KMS-11 (cell line): ENCODE data around the gene KCNH2.

Experiments used
- H2AFZ ChIP-seq: fragments of 200-600 bp; sonication (generic); 2 replicates; pipeline ENCODE4 v1.6.1; 2016; ENCODE audit warnings: antibody characterized with exemption, mixed run types, low read depth
- H3K27ac ChIP-seq: fragments of 200-600 bp; sonication (generic); 2 replicates; pipeline ENCODE4 v1.6.1; 2016; ENCODE audit warnings: mild to moderate bottlenecking, mixed run types
- H3K27me3 ChIP-seq: fragments of 200-600 bp; sonication (generic); 2 replicates; pipeline ENCODE4 v1.6.1; 2017; ENCODE audit warnings: mild to moderate bottlenecking, low read depth, mixed run types, moderate library complexity; ENCODE audit not compliant: insufficient read depth
- H3K36me3 ChIP-seq: fragments of 200-600 bp; sonication (generic); 2 replicates; pipeline ENCODE4 v1.6.1; 2017; ENCODE audit warnings: mild to moderate bottlenecking, mixed run types; ENCODE audit not compliant: insufficient read depth
- H3K4me1 ChIP-seq: fragments of 200-600 bp; sonication (generic); 2 replicates; pipeline ENCODE4 v1.6.1; 2016; ENCODE audit warnings: mild to moderate bottlenecking, low read depth, mixed run types; ENCODE audit not compliant: poor library complexity, severe bottlenecking
- H3K4me2 ChIP-seq: fragments of 200-600 bp; sonication (generic); 2 replicates; pipeline ENCODE4 v1.7.0; 2016; ENCODE audit warnings: mild to moderate bottlenecking, mixed run types
- H3K4me3 ChIP-seq: fragments of 200-600 bp; sonication (generic); IDR thresholded peaks from 2 replicates; pipeline ENCODE4 v1.6.1; 2017; ENCODE audit warnings: low read depth, low read length, mixed read lengths; ENCODE audit not compliant: insufficient read depth
- H3K79me2 ChIP-seq: fragments of 200-600 bp; sonication (generic); 2 replicates; pipeline ENCODE4 v1.6.1; 2016; ENCODE audit warnings: low read depth, mixed run types; ENCODE audit not compliant: insufficient read depth
- H3K9ac ChIP-seq: fragments of 200-600 bp; sonication (generic); 2 replicates; pipeline ENCODE4 v1.6.1; 2016; ENCODE audit warnings: mild to moderate bottlenecking, mixed run types
- H4K20me1 ChIP-seq: fragments of 200-600 bp; sonication (generic); 2 replicates; pipeline ENCODE4 v1.6.1; 2016; ENCODE audit warnings: mild to moderate bottlenecking, mixed run types; ENCODE audit not compliant: insufficient read depth
- TF ChIP-seq, protein P1 (sequence below): fragments of 200-600 bp; sonication (generic); conservative IDR thresholded peaks from 2 replicates; pipeline ENCODE4 v1.6.1; 2017; ENCODE audit warnings: low read depth, mild to moderate bottlenecking, antibody characterized with exemption, low read length, moderate library complexity, mixed read lengths

KCNH2 gene

GRCh38 chr7:150992833-150993302, 14.7 kb upstream of the KCNH2 start:
- no peaks in the 10 kb centered on the region for H4K20me1 ChIP-seq
- no peak overlapping the region for H3K27ac ChIP-seq
- no peak overlapping the region for H3K4me3 ChIP-seq
- no peaks in the 10 kb centered on the region for H3K79me2 ChIP-seq
- no peak overlapping the region for H3K9ac ChIP-seq
- no peak overlapping the region for H3K4me2 ChIP-seq
- no peaks in the 10 kb centered on the region for H3K36me3 ChIP-seq
- H3K27me3 ChIP-seq: peaks cover 57% of the 10 kb centered on the region
- TF ChIP-seq, protein P1, sequence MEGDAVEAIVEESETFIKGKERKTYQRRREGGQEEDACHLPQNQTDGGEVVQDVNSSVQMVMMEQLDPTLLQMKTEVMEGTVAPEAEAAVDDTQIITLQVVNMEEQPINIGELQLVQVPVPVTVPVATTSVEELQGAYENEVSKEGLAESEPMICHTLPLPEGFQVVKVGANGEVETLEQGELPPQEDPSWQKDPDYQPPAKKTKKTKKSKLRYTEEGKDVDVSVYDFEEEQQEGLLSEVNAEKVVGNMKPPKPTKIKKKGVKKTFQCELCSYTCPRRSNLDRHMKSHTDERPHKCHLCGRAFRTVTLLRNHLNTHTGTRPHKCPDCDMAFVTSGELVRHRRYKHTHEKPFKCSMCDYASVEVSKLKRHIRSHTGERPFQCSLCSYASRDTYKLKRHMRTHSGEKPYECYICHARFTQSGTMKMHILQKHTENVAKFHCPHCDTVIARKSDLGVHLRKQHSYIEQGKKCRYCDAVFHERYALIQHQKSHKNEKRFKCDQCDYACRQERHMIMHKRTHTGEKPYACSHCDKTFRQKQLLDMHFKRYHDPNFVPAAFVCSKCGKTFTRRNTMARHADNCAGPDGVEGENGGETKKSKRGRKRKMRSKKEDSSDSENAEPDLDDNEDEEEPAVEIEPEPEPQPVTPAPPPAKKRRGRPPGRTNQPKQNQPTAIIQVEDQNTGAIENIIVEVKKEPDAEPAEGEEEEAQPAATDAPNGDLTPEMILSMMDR: no peak
- no peak overlapping the region for H2AFZ ChIP-seq
- no peaks in the 10 kb centered on the region for H3K4me1 ChIP-seq

GRCh38 chr7:150992051-150992640, 14.0 kb upstream of the KCNH2 start:
- Histone ChIP-seq H3K4me3 (no peak overlapping the region), H3K4me2 (no peak overlapping the region), H2AFZ (no peak overlapping the region), H3K36me3 (no peaks in the 10 kb centered on the region), H3K27me3 (peaks cover 61% of the 10 kb centered on the region), H4K20me1 (no peaks in the 10 kb centered on the region), H3K4me1 (no peaks in the 10 kb centered on the region), H3K27ac (no peak overlapping the region), H3K79me2 (no peaks in the 10 kb centered on the region), H3K9ac (no peak overlapping the region)
- TF ChIP-seq, protein P1: no peak

DNA sequence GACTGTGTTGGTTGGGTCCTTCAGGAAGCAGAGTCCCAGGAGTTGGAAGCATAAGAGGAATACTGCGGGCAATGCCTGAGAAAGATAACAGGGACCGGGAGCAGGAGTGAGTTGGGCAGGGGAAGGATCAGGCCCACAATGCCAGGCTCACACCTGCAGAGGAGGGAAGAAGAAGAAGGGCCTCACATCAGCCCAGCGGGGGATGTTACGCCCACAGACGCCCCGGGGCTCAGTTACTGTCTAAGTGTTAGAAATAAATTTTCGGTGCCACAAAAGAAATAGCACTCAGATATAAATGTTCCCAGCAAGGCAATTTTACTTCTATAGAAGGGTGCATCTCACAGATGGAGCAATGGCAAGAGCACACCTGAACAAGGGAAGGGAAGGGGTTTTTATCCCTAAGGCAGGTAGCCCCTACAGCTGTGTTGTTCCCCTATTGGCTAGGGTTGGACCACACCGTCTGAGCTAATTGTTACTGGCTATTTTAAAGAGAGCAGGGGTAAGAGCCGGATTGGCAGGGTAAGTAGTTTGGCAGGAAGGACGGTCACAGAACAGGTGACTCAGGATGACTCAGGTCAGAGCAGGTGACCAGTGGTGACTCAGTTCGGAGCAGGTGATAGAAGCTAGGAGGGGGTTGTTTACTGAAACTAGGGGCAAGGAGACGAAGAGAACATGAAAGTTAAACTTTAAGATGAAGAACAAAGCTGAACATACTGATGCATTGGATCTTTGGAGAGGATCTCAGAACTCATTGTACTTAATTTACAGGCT, 12.5 kb upstream of the KCNH2 start, which contains the start of gene NOS3:
TSS of gene NOS3 (plus strand) at position 602 of the 771 bp plus-strand sequence. CDS start 2,787 bp downstream, outside the sequence.
- Histone ChIP-seq H3K27ac (no peak within 1 kb of the TSS), H4K20me1 (no peaks in the 10 kb centered on the region), H3K27me3 (peaks cover 63% of the 10 kb centered on the region), H3K4me3 (no peak within 1 kb of the TSS), H2AFZ (no peak within 1 kb of the TSS), H3K4me1 (peaks cover 7% of the 10 kb centered on the region), H3K9ac (no peak within 1 kb of the TSS), H3K4me2 (no peak within 1 kb of the TSS), H3K36me3 (no peaks in the 10 kb centered on the region), H3K79me2 (no peaks in the 10 kb centered on the region)
- TF ChIP-seq, protein P1: no peak

- Histone ChIP-seq H4K20me1 (no peaks in the 10 kb centered on the region), H3K36me3 (no peaks in the 10 kb centered on the region), H3K4me3 (no peak overlapping the region), H3K9ac (no peak overlapping the region), H3K27ac (no peak overlapping the region), H3K4me1 (peaks cover 7% of the 10 kb centered on the region), H3K4me2 (no peak overlapping the region), H2AFZ (no peak overlapping the region), H3K27me3 (peaks cover 69% of the 10 kb centered on the region), H3K79me2 (no peaks in the 10 kb centered on the region)
- TF ChIP-seq, protein P1: no peak
These were observed 11.3 kb upstream of the KCNH2 start for GRCh38 chr7:150989456-150989855.
